BE2C (cell line): ENCODE results near the gene C2orf78.

ENCODE experiments used
- DNase-seq: peaks from one replicate; pipeline ENCODE4 v3.0.0-alpha.2; 2020
- H3K27me3 ChIP-seq: fragments of 250-450 bp; sonication (Bioruptor Pico); 2 replicates; pipeline ENCODE4 v1.5.1; 2020; ENCODE audit warnings: mild to moderate bottlenecking
- H3K36me3 ChIP-seq: fragments of 250-450 bp; sonication (Bioruptor Pico); 2 replicates; pipeline ENCODE4 v1.5.1; 2020; ENCODE audit warnings: mild to moderate bottlenecking
- H3K4me1 ChIP-seq: fragments of 250-450 bp; sonication (Bioruptor Pico); 2 replicates; pipeline ENCODE4 v1.5.1; 2020
- H3K4me3 ChIP-seq: 2 replicates; pipeline ENCODE4 v1.5.1; 2011; ENCODE audit warnings: low read depth, low read length
- H3K9me3 ChIP-seq: fragments of 250-450 bp; sonication (Bioruptor Pico); 2 replicates; pipeline ENCODE4 v1.5.1; 2020
- CTCF ChIP-seq: IDR thresholded peaks from 2 replicates; pipeline ENCODE4 v1.5.1; 2012; ENCODE audit warnings: mild to moderate bottlenecking, low read depth, low read length

Gene C2orf78

GRCh38 chr2:73859721-73860586, 76.0 kb downstream of the C2orf78 start:
- no peak for TF ChIP-seq CTCF
- Histone ChIP-seq H3K4me1 (no peaks in the 10 kb centered on the region), H3K36me3 (peaks cover 6% of the 10 kb centered on the region), H3K9me3 (no peaks in the 10 kb centered on the region), H3K4me3 (no peak overlapping the region), H3K27me3 (no peaks in the 10 kb centered on the region)
- DNase-seq = no peak

- no peak for DNase-seq
- Histone ChIP-seq H3K27me3 (no peaks in the 10 kb centered on the region), H3K36me3 (peaks cover 6% of the 10 kb centered on the region), H3K9me3 (no peaks in the 10 kb centered on the region), H3K4me3 (no peak overlapping the region), H3K4me1 (no peaks in the 10 kb centered on the region)
- no peak for TF ChIP-seq CTCF
Measured at GRCh38 chr2:73862987-73863386, 79.0 kb downstream of the C2orf78 start.
